Karpas-422 (cell line): ENCODE results near the gene DCDC1. TPM values are rescaled to one million over a fixed set of nuclear protein-coding genes. Genes with fewer than 3 reads are reported as not detected.
A peak's percentile ranks its signal among the peaks of the same experiment; 100 is the strongest.

ENCODE experiments used
- DNase-seq: peaks from one replicate; pipeline ENCODE4 v3.0.0-alpha.2; 2015
- H2AFZ ChIP-seq: fragments of 200-600 bp; sonication (generic); 2 replicates; pipeline ENCODE4 v1.6.1; 2014; ENCODE audit warnings: antibody characterized with exemption, low read length, mixed read lengths
- H3K27ac ChIP-seq: fragments of 200-600 bp; sonication (generic); 2 replicates; pipeline ENCODE4 v1.5.1; 2014; ENCODE audit warnings: mild to moderate bottlenecking, low read length, moderate library complexity
- H3K27me3 ChIP-seq: fragments of 200-600 bp; sonication (generic); 2 replicates; pipeline ENCODE4 v1.6.1; 2014; ENCODE audit warnings: low read length, mixed read lengths
- H3K36me3 ChIP-seq: fragments of 200-600 bp; sonication (generic); 2 replicates; pipeline ENCODE4 v1.6.1; 2014; ENCODE audit warnings: low read length, mixed read lengths; ENCODE audit not compliant: insufficient read depth
- H3K4me1 ChIP-seq: fragments of 200-600 bp; sonication (generic); 2 replicates; pipeline ENCODE4 v1.6.1; 2014; ENCODE audit warnings: mild to moderate bottlenecking, low read length, mixed read lengths
- H3K4me2 ChIP-seq: fragments of 200-600 bp; sonication (generic); 2 replicates; pipeline ENCODE4 v1.6.1; 2014; ENCODE audit warnings: low read length, low read depth, mild to moderate bottlenecking; ENCODE audit not compliant: poor library complexity, severe bottlenecking
- H3K4me3 ChIP-seq: fragments of 200-600 bp; sonication (generic); 2 replicates; pipeline ENCODE4 v1.5.1; 2014; ENCODE audit warnings: mild to moderate bottlenecking, antibody characterized with exemption, low read length, mixed read lengths
- H3K79me2 ChIP-seq: fragments of 200-600 bp; sonication (generic); 2 replicates; pipeline ENCODE4 v1.6.1; 2014; ENCODE audit warnings: mild to moderate bottlenecking, low read length, mixed read lengths
- H3K9ac ChIP-seq: fragments of 200-600 bp; sonication (generic); 2 replicates; pipeline ENCODE4 v1.6.0; 2014; ENCODE audit warnings: low read length
- H3K9me2 ChIP-seq: fragments of 200-600 bp; sonication (generic), shearing (Covaris generic); replicated peaks from 2 replicates; pipeline ENCODE4 v1.6.0; 2014; ENCODE audit warnings: mild to moderate bottlenecking, low read length, moderate library complexity; ENCODE audit not compliant: insufficient read depth
- H3K9me3 ChIP-seq: fragments of 300-700, 200-600 bp; sonication (generic); 2 replicates; pipeline ENCODE4 v1.6.1; 2014; ENCODE audit warnings: low read length, mixed read lengths
- H4K20me1 ChIP-seq: fragments of 200-600 bp; sonication (generic); 2 replicates; pipeline ENCODE4 v1.6.1; 2014; ENCODE audit warnings: mild to moderate bottlenecking, antibody characterized with exemption, low read length, low read depth; ENCODE audit not compliant: insufficient read depth
- total RNA-seq: library from RNA; depleted of rRNA; stranded (reverse); fragments of >200 nt; shearing (Covaris generic); gene quantifications from 2 replicates; pipeline ENCODE4 v1.2.3, GENCODE V29; 2014; ENCODE audit warnings: low replicate concordance

The DCDC1 gene
- total RNA-seq, 1 experiment from 2014 or later: not detected

- Histone ChIP-seq H3K4me1 (no peaks in the 10 kb centered on the region), H3K9ac (no peak overlapping the region), H3K36me3 (no peaks in the 10 kb centered on the region), H3K9me3 (no peaks in the 10 kb centered on the region), H3K9me2 (no peaks in the 10 kb centered on the region), H3K27ac (no peak overlapping the region), H2AFZ (no peak overlapping the region), H4K20me1 (no peaks in the 10 kb centered on the region), H3K4me2 (no peak overlapping the region), H3K27me3 (no peaks in the 10 kb centered on the region), H3K79me2 (no peaks in the 10 kb centered on the region), H3K4me3 (no peak overlapping the region)
- no peak for DNase-seq
These were observed 310.0 kb downstream of the DCDC1 start for GRCh38 chr11:31059529-31059928.

- H3K4me1 ChIP-seq: no peaks in the 10 kb centered on the region
These were observed 319.3 kb downstream of the DCDC1 start for GRCh38 chr11:31050061-31050765.

GRCh38 chr11:31045335-31045734 lies 324.2 kb downstream of the DCDC1 start:
- no peak overlapping the region for H3K4me3 ChIP-seq
- no peaks in the 10 kb centered on the region for H3K9me2 ChIP-seq
- no peaks in the 10 kb centered on the region for H3K27me3 ChIP-seq
- H4K20me1 ChIP-seq: no peaks in the 10 kb centered on the region
- no peak overlapping the region for H2AFZ ChIP-seq
- no peaks in the 10 kb centered on the region for H3K4me1 ChIP-seq
- H3K36me3 ChIP-seq: no peaks in the 10 kb centered on the region
- H3K79me2 ChIP-seq: no peaks in the 10 kb centered on the region
- H3K9ac ChIP-seq: no peak overlapping the region
- no peak overlapping the region for H3K4me2 ChIP-seq
- DNase-seq: peak; percentile 56
- H3K9me3 ChIP-seq: no peaks in the 10 kb centered on the region
- no peak overlapping the region for H3K27ac ChIP-seq

More at GRCh38 chr11:31050061-31050765, 319.3 kb downstream of the DCDC1 start:
- Histone ChIP-seq H3K79me2 (no peaks in the 10 kb centered on the region), H3K9ac (no peak overlapping the region), H3K27me3 (no peaks in the 10 kb centered on the region), H4K20me1 (no peaks in the 10 kb centered on the region), H3K36me3 (no peaks in the 10 kb centered on the region), H3K4me3 (no peak overlapping the region), H3K9me3 (no peaks in the 10 kb centered on the region), H2AFZ (no peak overlapping the region), H3K27ac (no peak overlapping the region), H3K9me2 (no peaks in the 10 kb centered on the region), H3K4me2 (no peak overlapping the region)
- no peak for DNase-seq

GRCh38 chr11:31030138-31030792 lies 339.3 kb downstream of the DCDC1 start:
- no peak overlapping the region for H3K27ac ChIP-seq
- no peaks in the 10 kb centered on the region for H3K27me3 ChIP-seq
- H3K9me3 ChIP-seq: no peaks in the 10 kb centered on the region
- no peaks in the 10 kb centered on the region for H4K20me1 ChIP-seq
- H3K36me3 ChIP-seq: no peaks in the 10 kb centered on the region
- H2AFZ ChIP-seq: no peak overlapping the region
- H3K4me3 ChIP-seq: no peak overlapping the region
- no peak overlapping the region for H3K4me2 ChIP-seq
- H3K4me1 ChIP-seq: no peaks in the 10 kb centered on the region
- H3K9me2 ChIP-seq: no peaks in the 10 kb centered on the region
- no peak for DNase-seq
- H3K79me2 ChIP-seq: no peaks in the 10 kb centered on the region
- no peak overlapping the region for H3K9ac ChIP-seq

- Histone ChIP-seq H3K9ac (no peak overlapping the region), H3K27ac (no peak overlapping the region), H2AFZ (no peak overlapping the region), H3K9me2 (no peaks in the 10 kb centered on the region), H4K20me1 (no peaks in the 10 kb centered on the region), H3K9me3 (no peaks in the 10 kb centered on the region), H3K4me1 (no peaks in the 10 kb centered on the region), H3K36me3 (no peaks in the 10 kb centered on the region), H3K4me2 (no peak overlapping the region), H3K4me3 (no peak overlapping the region), H3K79me2 (no peaks in the 10 kb centered on the region), H3K27me3 (no peaks in the 10 kb centered on the region)
- no peak for DNase-seq
These were observed 343.2 kb downstream of the DCDC1 start for GRCh38 chr11:31026315-31026714.

- Histone ChIP-seq H3K9me3 (no peaks in the 10 kb centered on the region), H3K4me1 (no peaks in the 10 kb centered on the region), H3K4me2 (no peak overlapping the region), H3K36me3 (no peaks in the 10 kb centered on the region), H3K4me3 (no peak overlapping the region), H3K79me2 (no peaks in the 10 kb centered on the region), H4K20me1 (no peaks in the 10 kb centered on the region), H3K9me2 (no peaks in the 10 kb centered on the region), H3K9ac (no peak overlapping the region), H3K27me3 (no peaks in the 10 kb centered on the region), H2AFZ (no peak overlapping the region), H3K27ac (no peak overlapping the region)
- DNase-seq: no peak
These were observed 347.5 kb downstream of the DCDC1 start for GRCh38 chr11:31022080-31022479.

- no peak for DNase-seq
- Histone ChIP-seq H3K79me2 (no peaks in the 10 kb centered on the region), H3K27ac (no peak overlapping the region), H2AFZ (no peak overlapping the region), H3K9ac (no peak overlapping the region), H3K27me3 (no peaks in the 10 kb centered on the region), H4K20me1 (no peaks in the 10 kb centered on the region), H3K9me3 (no peaks in the 10 kb centered on the region), H3K9me2 (no peaks in the 10 kb centered on the region), H3K4me3 (no peak overlapping the region), H3K4me2 (no peak overlapping the region), H3K4me1 (no peaks in the 10 kb centered on the region), H3K36me3 (no peaks in the 10 kb centered on the region)
These were observed 349.8 kb downstream of the DCDC1 start for GRCh38 chr11:31019786-31020185.

GRCh38 chr11:31005202-31005601 lies 364.3 kb downstream of the DCDC1 start:
- Histone ChIP-seq H3K9me3 (no peaks in the 10 kb centered on the region), H2AFZ (no peak overlapping the region), H3K36me3 (no peaks in the 10 kb centered on the region), H3K4me1 (no peaks in the 10 kb centered on the region), H3K9ac (no peak overlapping the region), H3K4me3 (no peak overlapping the region), H3K4me2 (no peak overlapping the region), H3K27me3 (no peaks in the 10 kb centered on the region), H3K79me2 (no peaks in the 10 kb centered on the region), H3K27ac (no peak overlapping the region), H4K20me1 (no peaks in the 10 kb centered on the region), H3K9me2 (no peaks in the 10 kb centered on the region)
- DNase-seq: no peak
